Astrocyte (in vitro differentiated cells and primary cell): ENCODE results near the gene UNC45B.

Source experiments
- EZH2 ChIP-seq: IDR thresholded peaks from 2 replicates; pipeline ENCODE4 v1.6.1; 2012; ENCODE audit warnings: mild to moderate bottlenecking, low read length, inconsistent platforms; ENCODE audit not compliant: insufficient read depth
- TF ChIP-seq, protein P1 (sequence below): IDR thresholded peaks from 2 replicates; pipeline ENCODE4 v1.5.1; 2011; ENCODE audit warnings: low read depth, mild to moderate bottlenecking, inconsistent platforms, low read length, moderate library complexity; ENCODE audit not compliant: insufficient read depth

DNA sequence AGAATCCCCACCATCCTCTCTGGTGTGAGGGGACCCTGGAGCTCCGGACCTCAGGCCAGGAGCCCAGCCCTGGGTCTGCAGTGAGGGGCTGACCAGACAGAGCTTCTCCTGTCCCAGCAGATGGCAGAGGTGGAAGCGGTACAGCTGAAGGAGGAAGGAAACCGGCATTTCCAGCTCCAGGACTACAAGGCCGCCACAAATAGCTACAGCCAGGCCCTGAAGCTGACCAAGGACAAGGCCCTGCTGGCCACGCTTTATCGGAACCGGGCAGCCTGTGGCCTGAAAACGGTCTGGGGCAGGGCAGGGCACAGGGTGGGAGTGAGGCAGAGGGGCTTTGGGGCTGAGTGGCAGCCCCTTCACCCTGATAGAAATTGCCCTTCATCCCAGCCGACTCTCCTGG, 527 bp downstream of the UNC45B start:
- TF ChIP-seq, protein P1, sequence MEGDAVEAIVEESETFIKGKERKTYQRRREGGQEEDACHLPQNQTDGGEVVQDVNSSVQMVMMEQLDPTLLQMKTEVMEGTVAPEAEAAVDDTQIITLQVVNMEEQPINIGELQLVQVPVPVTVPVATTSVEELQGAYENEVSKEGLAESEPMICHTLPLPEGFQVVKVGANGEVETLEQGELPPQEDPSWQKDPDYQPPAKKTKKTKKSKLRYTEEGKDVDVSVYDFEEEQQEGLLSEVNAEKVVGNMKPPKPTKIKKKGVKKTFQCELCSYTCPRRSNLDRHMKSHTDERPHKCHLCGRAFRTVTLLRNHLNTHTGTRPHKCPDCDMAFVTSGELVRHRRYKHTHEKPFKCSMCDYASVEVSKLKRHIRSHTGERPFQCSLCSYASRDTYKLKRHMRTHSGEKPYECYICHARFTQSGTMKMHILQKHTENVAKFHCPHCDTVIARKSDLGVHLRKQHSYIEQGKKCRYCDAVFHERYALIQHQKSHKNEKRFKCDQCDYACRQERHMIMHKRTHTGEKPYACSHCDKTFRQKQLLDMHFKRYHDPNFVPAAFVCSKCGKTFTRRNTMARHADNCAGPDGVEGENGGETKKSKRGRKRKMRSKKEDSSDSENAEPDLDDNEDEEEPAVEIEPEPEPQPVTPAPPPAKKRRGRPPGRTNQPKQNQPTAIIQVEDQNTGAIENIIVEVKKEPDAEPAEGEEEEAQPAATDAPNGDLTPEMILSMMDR: no peak
- TF ChIP-seq EZH2: no peak
